Nephron (organoid): ENCODE data around the gene GREB1.

Source experiments
- H3K27ac Mint-ChIP-seq, 3 experiments: 2 replicates each; pipeline ENCODE4 v1.8.0; 2020; ENCODE audit warnings: mixed read lengths in 3 of 3, mild to moderate bottlenecking in 2 of 3, moderate library complexity in 1 of 3
- H3K27me3 Mint-ChIP-seq: 2 replicates; pipeline ENCODE4 v1.8.0; 2021; ENCODE audit warnings: low read depth, mild to moderate bottlenecking, moderate library complexity, mixed read lengths
- H3K36me3 Mint-ChIP-seq: 2 replicates; pipeline ENCODE4 v1.8.0; 2020; ENCODE audit warnings: low read depth, mixed read lengths
- H3K4me1 Mint-ChIP-seq: 2 replicates; pipeline ENCODE4 v1.8.0; 2020; ENCODE audit warnings: mixed read lengths
- H3K4me3 Mint-ChIP-seq, 3 experiments: 2 replicates each; pipeline ENCODE4 v1.8.0; 2020; ENCODE audit warnings: mild to moderate bottlenecking in 3 of 3, mixed read lengths in 3 of 3, moderate library complexity in 2 of 3
- H3K9me3 Mint-ChIP-seq: 2 replicates; pipeline ENCODE4 v1.8.0; 2020; ENCODE audit warnings: mixed read lengths
- TF ChIP-seq, protein P1 (sequence below), 3 experiments: fragments of 200-600 bp; sonication (generic); IDR thresholded peaks; one replicate each; pipeline ENCODE4 v1.5.0; 2021; ENCODE audit warnings: antibody characterized with exemption in 3 of 3; ENCODE audit not compliant: unreplicated experiment in 3 of 3

The GREB1 gene

DNA sequence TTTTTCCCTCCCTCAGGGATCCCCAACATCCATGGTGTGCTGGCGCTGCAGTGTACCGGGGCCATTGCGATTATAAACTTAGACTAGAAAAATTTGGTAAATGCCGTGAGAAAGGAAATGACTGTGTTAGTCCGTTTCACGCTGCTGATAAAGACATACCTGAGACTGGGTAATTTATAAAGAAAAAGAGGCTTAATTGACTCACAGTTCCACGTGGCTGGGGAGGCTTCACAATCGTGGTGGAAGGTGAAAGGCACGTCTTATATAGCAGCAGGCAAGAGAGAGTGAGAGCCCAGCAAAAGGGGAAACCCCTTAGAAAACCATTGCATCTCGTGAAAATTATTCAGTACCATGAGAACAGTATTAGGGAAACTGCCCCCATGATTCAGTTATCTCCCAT, 91.8 kb downstream of the GREB1 start:
- Mint-ChIP-seq H3K9me3 (peaks cover 2% of the 10 kb centered on the region), H3K36me3 (peaks cover 65% of the 10 kb centered on the region), H3K4me1 (no peaks in the 10 kb centered on the region), H3K27me3 (no peaks in the 10 kb centered on the region), H3K27ac (no peak overlapping the region), H3K4me3 (no peak overlapping the region)
- TF ChIP-seq, protein P1, sequence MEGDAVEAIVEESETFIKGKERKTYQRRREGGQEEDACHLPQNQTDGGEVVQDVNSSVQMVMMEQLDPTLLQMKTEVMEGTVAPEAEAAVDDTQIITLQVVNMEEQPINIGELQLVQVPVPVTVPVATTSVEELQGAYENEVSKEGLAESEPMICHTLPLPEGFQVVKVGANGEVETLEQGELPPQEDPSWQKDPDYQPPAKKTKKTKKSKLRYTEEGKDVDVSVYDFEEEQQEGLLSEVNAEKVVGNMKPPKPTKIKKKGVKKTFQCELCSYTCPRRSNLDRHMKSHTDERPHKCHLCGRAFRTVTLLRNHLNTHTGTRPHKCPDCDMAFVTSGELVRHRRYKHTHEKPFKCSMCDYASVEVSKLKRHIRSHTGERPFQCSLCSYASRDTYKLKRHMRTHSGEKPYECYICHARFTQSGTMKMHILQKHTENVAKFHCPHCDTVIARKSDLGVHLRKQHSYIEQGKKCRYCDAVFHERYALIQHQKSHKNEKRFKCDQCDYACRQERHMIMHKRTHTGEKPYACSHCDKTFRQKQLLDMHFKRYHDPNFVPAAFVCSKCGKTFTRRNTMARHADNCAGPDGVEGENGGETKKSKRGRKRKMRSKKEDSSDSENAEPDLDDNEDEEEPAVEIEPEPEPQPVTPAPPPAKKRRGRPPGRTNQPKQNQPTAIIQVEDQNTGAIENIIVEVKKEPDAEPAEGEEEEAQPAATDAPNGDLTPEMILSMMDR (IDR thresholded peaks at IDR 0.05; ENCODE audit: unreplicated experiment in 3 of 3) = no peak

DNA sequence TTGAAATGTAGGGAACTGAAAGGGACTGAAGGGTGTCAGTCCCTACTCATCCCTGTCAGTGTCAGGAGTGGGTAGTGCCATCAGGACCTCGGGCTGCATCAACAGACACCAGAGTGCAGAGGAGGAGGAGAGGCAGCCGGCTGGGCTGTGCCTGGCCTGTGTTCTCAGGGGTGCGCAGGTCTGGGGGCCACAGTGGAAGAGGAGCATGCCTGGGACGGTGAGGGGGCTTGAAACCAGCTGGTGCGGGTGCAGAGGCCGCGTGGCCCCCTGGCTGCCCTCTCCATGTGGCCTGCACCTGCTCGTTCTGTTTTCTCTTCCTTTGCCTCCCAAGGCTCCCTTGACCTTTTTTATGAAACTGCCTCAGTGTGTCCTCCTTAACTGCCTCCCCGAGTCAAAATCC, 94.8 kb downstream of the GREB1 start:
- Mint-ChIP-seq H3K4me3 (no peak overlapping the region), H3K4me1 (no peaks in the 10 kb centered on the region), H3K27me3 (no peaks in the 10 kb centered on the region), H3K27ac (no peak overlapping the region), H3K9me3 (peaks cover 2% of the 10 kb centered on the region), H3K36me3 (peaks cover 79% of the 10 kb centered on the region)
- TF ChIP-seq, protein P1 (IDR thresholded peaks at IDR 0.05; ENCODE audit: unreplicated experiment in 3 of 3) = no peak

DNA sequence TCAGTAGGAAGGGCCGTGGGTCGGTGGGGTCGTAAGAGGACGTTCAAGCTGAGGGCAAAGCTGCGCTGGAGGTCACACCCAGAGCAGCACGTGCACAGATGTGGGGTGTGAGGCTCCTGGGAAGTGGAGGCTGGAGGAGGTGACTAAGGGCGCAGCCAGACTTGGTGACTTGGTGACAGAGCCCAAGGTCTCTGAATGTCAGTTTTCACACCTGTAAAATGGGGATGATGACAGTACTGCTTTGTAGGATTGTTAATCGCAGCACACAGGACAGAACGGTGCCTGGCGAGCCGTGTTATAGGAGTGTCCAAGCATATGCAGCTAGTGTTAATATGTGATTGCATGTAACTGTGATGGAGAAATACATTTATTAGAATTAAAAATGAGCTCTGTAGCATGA, 95.4 kb downstream of the GREB1 start:
- Mint-ChIP-seq H3K36me3 (peaks cover 78% of the 10 kb centered on the region), H3K4me3 (no peak overlapping the region), H3K9me3 (peaks cover 2% of the 10 kb centered on the region), H3K4me1 (no peaks in the 10 kb centered on the region), H3K27me3 (no peaks in the 10 kb centered on the region), H3K27ac (no peak overlapping the region)
- TF ChIP-seq, protein P1 (IDR thresholded peaks at IDR 0.05; ENCODE audit: unreplicated experiment in 3 of 3) = no peak

DNA sequence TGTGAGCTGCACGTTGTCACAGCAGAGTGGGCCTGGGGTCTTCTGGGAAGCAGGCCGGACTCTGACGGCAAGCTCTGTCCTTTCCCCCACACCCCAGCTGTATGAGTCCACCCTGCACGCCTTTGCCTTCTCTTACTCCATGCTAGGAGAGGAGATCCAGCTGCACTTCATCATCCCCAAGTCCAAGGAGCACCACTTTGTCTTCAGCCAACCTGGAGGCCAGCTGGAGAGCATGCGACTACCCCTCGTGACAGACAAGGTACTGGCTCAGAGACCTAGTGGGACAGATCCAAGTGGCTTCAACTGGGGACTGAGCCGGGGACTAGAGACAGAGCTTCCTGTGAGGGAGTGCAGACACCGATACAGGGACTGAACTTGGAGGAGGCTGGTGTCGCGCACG, 96.0 kb downstream of the GREB1 start:
- TF ChIP-seq, protein P1 (IDR thresholded peaks at IDR 0.05; ENCODE audit: unreplicated experiment in 3 of 3) = no peak
- no peaks in the 10 kb centered on the region for H3K4me1 Mint-ChIP-seq
- H3K36me3 Mint-ChIP-seq = peaks cover 82% of the 10 kb centered on the region

DNA sequence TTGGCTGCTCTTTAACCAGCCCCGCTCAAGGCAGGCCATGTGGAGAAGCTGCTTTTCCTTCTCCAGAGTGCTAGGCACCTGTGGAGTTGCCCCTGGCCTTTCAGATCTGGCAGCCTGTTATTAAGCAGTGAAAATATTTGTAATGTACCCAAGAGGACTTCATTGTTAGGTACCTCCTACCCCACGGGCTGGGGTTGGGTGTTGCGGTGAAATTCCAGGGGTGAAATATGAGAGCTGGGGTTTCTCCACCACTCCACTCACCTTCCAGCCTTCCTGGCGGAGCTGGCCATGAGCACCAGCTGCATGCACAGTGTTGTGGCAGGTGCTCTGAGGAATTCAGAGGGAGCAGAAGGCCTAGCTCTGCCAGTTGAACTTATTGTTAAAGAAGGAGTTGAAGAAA, 97.0 kb downstream of the GREB1 start:
- H3K27me3 Mint-ChIP-seq = no peaks in the 10 kb centered on the region
- H3K4me1 Mint-ChIP-seq = no peaks in the 10 kb centered on the region
- H3K9me3 Mint-ChIP-seq = peaks cover 2% of the 10 kb centered on the region
- H3K4me3 Mint-ChIP-seq = no peak overlapping the region
- TF ChIP-seq, protein P1 (IDR thresholded peaks at IDR 0.05; ENCODE audit: unreplicated experiment in 3 of 3) = no peak
- H3K36me3 Mint-ChIP-seq = peaks cover 79% of the 10 kb centered on the region
- H3K27ac Mint-ChIP-seq = no peak overlapping the region

More for the DNA sequence above, 96.0 kb downstream of the GREB1 start:
- Mint-ChIP-seq H3K27ac (no peak overlapping the region), H3K9me3 (peaks cover 2% of the 10 kb centered on the region), H3K4me3 (no peak overlapping the region), H3K27me3 (no peaks in the 10 kb centered on the region)

DNA sequence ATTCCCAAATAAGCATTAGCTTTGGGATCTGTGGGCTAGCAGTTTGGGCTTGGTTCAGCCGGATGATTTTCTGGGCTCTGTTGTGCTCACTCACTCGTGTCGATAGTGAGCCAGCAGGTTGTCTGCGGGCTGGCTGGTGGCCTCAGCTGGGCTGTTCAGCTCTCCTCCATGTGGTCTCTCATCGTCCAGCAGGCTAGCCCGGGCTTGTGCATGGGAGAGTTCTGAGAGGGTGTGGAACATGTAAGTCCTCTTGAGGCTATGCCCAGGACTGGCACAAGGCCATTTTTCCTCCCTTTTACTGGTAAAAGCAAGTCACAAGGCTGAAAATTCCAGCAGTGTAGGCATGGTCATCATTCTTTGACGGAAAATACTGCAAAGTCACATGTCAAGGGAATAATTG, 97.6 kb downstream of the GREB1 start:
- no peaks in the 10 kb centered on the region for H3K4me1 Mint-ChIP-seq
- peaks cover 74% of the 10 kb centered on the region for H3K36me3 Mint-ChIP-seq

More for the DNA sequence above, 97.6 kb downstream of the GREB1 start:
- H3K9me3 Mint-ChIP-seq = peaks cover 2% of the 10 kb centered on the region
- TF ChIP-seq, protein P1 (IDR thresholded peaks at IDR 0.05; ENCODE audit: unreplicated experiment in 3 of 3) = no peak
- H3K27me3 Mint-ChIP-seq = no peaks in the 10 kb centered on the region
- H3K4me3 Mint-ChIP-seq = no peak overlapping the region
- H3K27ac Mint-ChIP-seq = no peak overlapping the region
